ENCODE results near the gene CAPG.

Gene CAPG

GRCh38 chr2:85400541-85401463 lies 9.4 kb downstream of the CAPG start:
- DNase-seq (ENCODE audit: low spot score) = peak; percentile 4
- in situ Hi-C loops (cut with MboI; ENCODE audit: low pct_unique_long_range_greater_than_20kb, low sequenced_read_pairs, unreplicated experiment) = no loop called here
- TF ChIP-seq CTCF (IDR thresholded peaks at IDR 0.05; ENCODE audit: extremely low read depth, insufficient read depth, missing control alignments) = no peak

GRCh38 chr2:85400023-85400422 lies 10.1 kb downstream of the CAPG start:
- TF ChIP-seq CTCF (IDR thresholded peaks at IDR 0.05; ENCODE audit: extremely low read depth, insufficient read depth, missing control alignments) = no peak
- DNase-seq (ENCODE audit: low spot score) = peak; percentile 2
- in situ Hi-C loops (cut with MboI; ENCODE audit: low pct_unique_long_range_greater_than_20kb, low sequenced_read_pairs, unreplicated experiment) = no loop called here

- in situ Hi-C loops (cut with MboI; ENCODE audit: low pct_unique_long_range_greater_than_20kb, low sequenced_read_pairs, unreplicated experiment) = no loop called here
- TF ChIP-seq CTCF (IDR thresholded peaks at IDR 0.05; ENCODE audit: extremely low read depth, insufficient read depth, missing control alignments) = no peak
- DNase-seq (ENCODE audit: low spot score) = no peak
Observed at GRCh38 chr2:85399183-85399455, 11.0 kb downstream of the CAPG start.

GRCh38 chr2:85398426-85399182 lies 11.6 kb downstream of the CAPG start:
- in situ Hi-C loops (cut with MboI; ENCODE audit: low pct_unique_long_range_greater_than_20kb, low sequenced_read_pairs, unreplicated experiment) = no loop called here
- no peak for DNase-seq (ENCODE audit: low spot score)
- TF ChIP-seq CTCF (IDR thresholded peaks at IDR 0.05; ENCODE audit: extremely low read depth, insufficient read depth, missing control alignments) = no peak

- in situ Hi-C loops (cut with MboI; ENCODE audit: low pct_unique_long_range_greater_than_20kb, low sequenced_read_pairs, unreplicated experiment) = no loop called here
- no peak for DNase-seq (ENCODE audit: low spot score)
- TF ChIP-seq CTCF (IDR thresholded peaks at IDR 0.05; ENCODE audit: extremely low read depth, insufficient read depth, missing control alignments) = no peak
Observed at GRCh38 chr2:85397925-85398331, 12.2 kb downstream of the CAPG start.

- TF ChIP-seq CTCF (IDR thresholded peaks at IDR 0.05; ENCODE audit: extremely low read depth, insufficient read depth, missing control alignments) = no peak
- no peak for DNase-seq (ENCODE audit: low spot score)
- in situ Hi-C loops (cut with MboI; ENCODE audit: low pct_unique_long_range_greater_than_20kb, low sequenced_read_pairs, unreplicated experiment) = no loop called here
Observed at GRCh38 chr2:85396531-85397470, 13.4 kb downstream of the CAPG start.
